Measurements from ENCODE around the gene S100A12. TPM values are rescaled to one million over a fixed set of nuclear protein-coding genes. Genes with fewer than 3 reads are reported as not detected.

Gene S100A12
- total RNA-seq, 1 experiment from 2014 or later: not detected

GRCh38 chr1:153346077-153346723 is 29.2 kb downstream of the S100A12 start:
- BruUV-seq (replicated peaks): no TSS peak
- intact Hi-C loops (cut with micrococcal nuclease): no loop called here
- H3K79me2 ChIP-seq (ENCODE audit: low read length): no peaks in the 10 kb centered on the region
- H3K9me3 ChIP-seq (ENCODE audit: low read length): no peaks in the 10 kb centered on the region
- H3K4me3 ChIP-seq (ENCODE audit: low read length): no peak overlapping the region
- ChIA-PET CTCF (no interaction called here), POLR2A (ENCODE audit: unreplicated experiment) (no interaction called here)
- H3K4me2 ChIP-seq (ENCODE audit: low read length): no peak overlapping the region
- peaks cover 96% of the 10 kb centered on the region for H3K27me3 ChIP-seq (ENCODE audit: low read length)
- no peak overlapping the region for H3K27ac ChIP-seq (ENCODE audit: low read length)
- TF ChIP-seq EZH2 (IDR thresholded peaks at IDR 0.05; ENCODE audit: low read length, unreplicated experiment) (no peak), CTCF (conservative IDR thresholded peaks at IDR 0.05; ENCODE audit: low read depth, low read length) (no peak), EZH2phosphoT487 (IDR thresholded peaks at IDR 0.05; ENCODE audit: borderline replicate concordance, low read length) (no peak)
- H4K20me1 ChIP-seq (ENCODE audit: low read length): no peaks in the 10 kb centered on the region
- no peaks in the 10 kb centered on the region for H3K4me1 ChIP-seq (ENCODE audit: insufficient read depth, low read length)
- ATAC-seq (no peak), DNase-seq (no peak)
- H2AFZ ChIP-seq (ENCODE audit: low read length): no peak overlapping the region
- H3K9ac ChIP-seq (ENCODE audit: low read length): no peak overlapping the region
- H3K9me2 ChIP-seq (replicated peaks; ENCODE audit: low read length): no peaks in the 10 kb centered on the region
- no peaks in the 10 kb centered on the region for H3F3A ChIP-seq (ENCODE audit: low read length, unreplicated experiment)
- no peaks in the 10 kb centered on the region for H3K36me3 ChIP-seq (ENCODE audit: low read depth, low read length)

GRCh38 chr1:153345187-153346076 is 30.0 kb downstream of the S100A12 start:
- Histone ChIP-seq H2AFZ (ENCODE audit: low read length) (no peak overlapping the region), H4K20me1 (ENCODE audit: low read length) (no peaks in the 10 kb centered on the region), H3K36me3 (ENCODE audit: low read depth, low read length) (no peaks in the 10 kb centered on the region), H3F3A (ENCODE audit: low read length, unreplicated experiment) (no peaks in the 10 kb centered on the region), H3K9ac (ENCODE audit: low read length) (no peak overlapping the region), H3K27ac (ENCODE audit: low read length) (no peak overlapping the region), H3K27me3 (ENCODE audit: low read length) (peaks cover 97% of the 10 kb centered on the region), H3K4me1 (ENCODE audit: insufficient read depth, low read length) (no peaks in the 10 kb centered on the region), H3K4me2 (ENCODE audit: low read length) (no peak overlapping the region), H3K9me3 (ENCODE audit: low read length) (no peaks in the 10 kb centered on the region), H3K9me2 (replicated peaks; ENCODE audit: low read length) (no peaks in the 10 kb centered on the region), H3K79me2 (ENCODE audit: low read length) (no peaks in the 10 kb centered on the region), H3K4me3 (ENCODE audit: low read length) (no peak overlapping the region)
- intact Hi-C loops (cut with micrococcal nuclease): no loop called here
- ChIA-PET POLR2A (ENCODE audit: unreplicated experiment) (no interaction called here), CTCF (no interaction called here)
- no peak for ATAC-seq
- no peak for DNase-seq
- no peak for TF ChIP-seq EZH2phosphoT487 (IDR thresholded peaks at IDR 0.05; ENCODE audit: borderline replicate concordance, low read length)
- no peak for TF ChIP-seq EZH2 (IDR thresholded peaks at IDR 0.05; ENCODE audit: low read length, unreplicated experiment)
- no peak for TF ChIP-seq CTCF (conservative IDR thresholded peaks at IDR 0.05; ENCODE audit: low read depth, low read length)
- BruUV-seq (replicated peaks): no TSS peak

- no TSS peak for BruUV-seq (replicated peaks)
Observed at GRCh38 chr1:153344718-153345025, 30.7 kb downstream of the S100A12 start.

More at GRCh38 chr1:153344718-153345025, 30.7 kb downstream of the S100A12 start:
- H3K4me2 ChIP-seq (ENCODE audit: low read length): no peak overlapping the region
- no peak overlapping the region for H3K9ac ChIP-seq (ENCODE audit: low read length)
- H2AFZ ChIP-seq (ENCODE audit: low read length): no peak overlapping the region
- H3K36me3 ChIP-seq (ENCODE audit: low read depth, low read length): no peaks in the 10 kb centered on the region
- peaks cover 97% of the 10 kb centered on the region for H3K27me3 ChIP-seq (ENCODE audit: low read length)
- H3K27ac ChIP-seq (ENCODE audit: low read length): no peak overlapping the region
- DNase-seq (no peak), ATAC-seq (no peak)
- no peaks in the 10 kb centered on the region for H3K9me3 ChIP-seq (ENCODE audit: low read length)
- H3K4me3 ChIP-seq (ENCODE audit: low read length): no peak overlapping the region
- no peaks in the 10 kb centered on the region for H3K9me2 ChIP-seq (replicated peaks; ENCODE audit: low read length)
- ChIA-PET CTCF (no interaction called here), POLR2A (ENCODE audit: unreplicated experiment) (no interaction called here)
- no peaks in the 10 kb centered on the region for H3K4me1 ChIP-seq (ENCODE audit: insufficient read depth, low read length)
- H4K20me1 ChIP-seq (ENCODE audit: low read length): no peaks in the 10 kb centered on the region
- no peak for TF ChIP-seq EZH2phosphoT487 (IDR thresholded peaks at IDR 0.05; ENCODE audit: borderline replicate concordance, low read length)
- no peak for TF ChIP-seq EZH2 (IDR thresholded peaks at IDR 0.05; ENCODE audit: low read length, unreplicated experiment)
- no peak for TF ChIP-seq CTCF (conservative IDR thresholded peaks at IDR 0.05; ENCODE audit: low read depth, low read length)
- intact Hi-C loops (cut with micrococcal nuclease): no loop called here
- H3K79me2 ChIP-seq (ENCODE audit: low read length): no peaks in the 10 kb centered on the region
- no peaks in the 10 kb centered on the region for H3F3A ChIP-seq (ENCODE audit: low read length, unreplicated experiment)
